HG03196 (cell line): ENCODE measurements around the gene CBS.
"Not testable (repeated sequence)": the region's sequence is repeated elsewhere in the genome, so short reads cannot be mapped to it uniquely, and the experiment has no call there.

Experiments
- ATAC-seq: cut with Tn5 transposase; IDR thresholded peaks from one replicate; pipeline ENCODE4 v1.9.1; 2021; ENCODE audit not compliant: unreplicated experiment

Gene CBS

GRCh38 chr21:43027846-43028731 lies 47.5 kb downstream of the CBS start:
- no peak for ATAC-seq

GRCh38 chr21:43025636-43026180 lies 49.9 kb downstream of the CBS start:
- no peak for ATAC-seq

GRCh38 chr21:43024439-43025136 lies 51.0 kb downstream of the CBS start:
- ATAC-seq, result no peak

GRCh38 chr21:43023175-43023574 lies 52.5 kb downstream of the CBS start:
- no peak for ATAC-seq

GRCh38 chr21:43021756-43022600 lies 53.7 kb downstream of the CBS start:
- no peak for ATAC-seq

- no peak for ATAC-seq
Measured at GRCh38 chr21:43021191-43021590, 54.4 kb downstream of the CBS start.

GRCh38 chr21:43020771-43021170 lies 54.9 kb downstream of the CBS start:
- ATAC-seq, result no peak

- ATAC-seq, result no peak
Measured at GRCh38 chr21:43020177-43020576, 55.5 kb downstream of the CBS start.

- ATAC-seq, result no peak
Measured at GRCh38 chr21:43018519-43018918, 57.1 kb downstream of the CBS start.

GRCh38 chr21:43016728-43017127 lies 58.9 kb downstream of the CBS start:
- no peak for ATAC-seq

- ATAC-seq, result no peak
Measured at GRCh38 chr21:43015906-43016540, 59.6 kb downstream of the CBS start.

- ATAC-seq, result no peak
Measured at GRCh38 chr21:43012596-43012995, 63.0 kb downstream of the CBS start.

- ATAC-seq, result no peak
Measured at GRCh38 chr21:43006874-43007208, 68.8 kb downstream of the CBS start.

GRCh38 chr21:43006051-43006873 lies 69.4 kb downstream of the CBS start:
- ATAC-seq, result not testable (repeated sequence)

- no peak for ATAC-seq
Measured at GRCh38 chr21:43005635-43006034, 70.0 kb downstream of the CBS start.

GRCh38 chr21:43004926-43005325 lies 70.7 kb downstream of the CBS start:
- no peak for ATAC-seq
